Measurements from ENCODE around the gene TEP1.
"Not testable (repeated sequence)": the region's sequence is repeated elsewhere in the genome, so short reads cannot be mapped to it uniquely, and the experiment has no call there.

The TEP1 gene

GRCh38 chr14:20412876-20413743 lies at the start of gene TEP1:
Gene TEP1 (minus strand): TSS chr14:20413501. CDS start chr14:20408439, 5,062 bp downstream.
- peak; percentile 95 for DNase-seq (ENCODE audit: low spot score)

GRCh38 chr14:20461225-20462141 lies 48.2 kb upstream of the TEP1 start, which contains the start of gene PIP4P1:
Gene PIP4P1 (minus strand): TSS chr14:20461434. CDS start chr14:20461325, 109 bp downstream.
- peak; percentile 96 for DNase-seq (ENCODE audit: low spot score)

GRCh38 chr14:20460458-20461224 lies 47.3 kb upstream of the TEP1 start:
- DNase-seq (ENCODE audit: low spot score) = no peak

- no peak for DNase-seq (ENCODE audit: low spot score)
These were observed 44.9 kb upstream of the TEP1 start for GRCh38 chr14:20458031-20458789.

GRCh38 chr14:20456971-20457370 lies 43.7 kb upstream of the TEP1 start:
- DNase-seq (ENCODE audit: low spot score) = no peak

GRCh38 chr14:20455355-20456300 lies 42.3 kb upstream of the TEP1 start:
- DNase-seq (ENCODE audit: low spot score) = peak; percentile 77

GRCh38 chr14:20454516-20455354 lies 41.4 kb upstream of the TEP1 start, which contains the start of the genes APEX1 and OSGEP:
Gene APEX1 (plus strand): TSS chr14:20455226. CDS start chr14:20455646, 420 bp downstream.
Gene OSGEP (minus strand): TSS chr14:20454812. CDS start chr14:20454683, 129 bp downstream.
- peak; percentile 97 for DNase-seq (ENCODE audit: low spot score)

- DNase-seq (ENCODE audit: low spot score) = not testable (repeated sequence)
These were observed 39.5 kb upstream of the TEP1 start for GRCh38 chr14:20452831-20453230.

- no peak for DNase-seq (ENCODE audit: low spot score)
These were observed 33.6 kb upstream of the TEP1 start for GRCh38 chr14:20446889-20447288.

GRCh38 chr14:20443650-20444049 lies 30.3 kb upstream of the TEP1 start:
- DNase-seq (ENCODE audit: low spot score) = not testable (repeated sequence)

GRCh38 chr14:20441461-20441860 lies 28.2 kb upstream of the TEP1 start:
- no peak for DNase-seq (ENCODE audit: low spot score)

GRCh38 chr14:20440882-20441281 lies 27.6 kb upstream of the TEP1 start:
- no peak for DNase-seq (ENCODE audit: low spot score)

GRCh38 chr14:20440465-20440864 lies 27.2 kb upstream of the TEP1 start:
- DNase-seq (ENCODE audit: low spot score) = no peak

GRCh38 chr14:20438664-20439063 lies 25.4 kb upstream of the TEP1 start:
- DNase-seq (ENCODE audit: low spot score) = no peak

- peak; percentile 57 for DNase-seq (ENCODE audit: low spot score)
These were observed 23.1 kb upstream of the TEP1 start for GRCh38 chr14:20436363-20436755.

GRCh38 chr14:20435582-20436362 lies 22.5 kb upstream of the TEP1 start, which contains the start of gene KLHL33:
Gene KLHL33 (minus strand): TSS chr14:20436166. CDS start chr14:20435811, 355 bp downstream.
- DNase-seq (ENCODE audit: low spot score) = no peak

- peak; percentile 29 for DNase-seq (ENCODE audit: low spot score)
These were observed 21.6 kb upstream of the TEP1 start for GRCh38 chr14:20434701-20435581.
